ENCODE data around the gene GALNT1. TPM values are rescaled to one million over a fixed set of nuclear protein-coding genes. Genes with fewer than 3 reads are reported as not detected.

Gene GALNT1
- total and polyA plus RNA-seq, 7 donors, result 23.7 to 70.3 (median 52.3) TPM

GRCh38 chr18:35658112-35658511 lies 76.6 kb downstream of the GALNT1 start:
- peaks cover 29% of the 10 kb centered on the region for H3K4me1 ChIP-seq
- H3K36me3 ChIP-seq (ENCODE audit: insufficient read depth in 1 of 2, low read depth in 1 of 2), result no peaks in the 10 kb centered on the region
- no peak for TF ChIP-seq CTCF (IDR thresholded peaks at IDR 0.05)
- WGBS, 3 donors, result 93 to 97% (median 94%) methylated on average over 4 of the region's 4 CpGs
- intact Hi-C loops (cut with DNase I), result no loop called here
- H3K27ac ChIP-seq, result no peak overlapping the region
- no peak for DNase-seq
- no peaks in the 10 kb centered on the region for H3K27me3 ChIP-seq (ENCODE audit: insufficient read depth in 3 of 3, low read length in 2 of 3)
- no peaks in the 10 kb centered on the region for H3K9me3 ChIP-seq
- H3K4me3 ChIP-seq, result no peak overlapping the region
- peak in 1 of 4 donors; percentile 46 for ATAC-seq

- DNase-seq, result no peak
- TF ChIP-seq CTCF (IDR thresholded peaks at IDR 0.05), result no peak
- Histone ChIP-seq H3K4me1 (no peaks in the 10 kb centered on the region), H3K27me3 (ENCODE audit: insufficient read depth in 3 of 3, low read length in 2 of 3) (no peaks in the 10 kb centered on the region), H3K27ac (no peak overlapping the region), H3K4me3 (no peak overlapping the region), H3K9me3 (no peaks in the 10 kb centered on the region), H3K36me3 (ENCODE audit: insufficient read depth in 1 of 2, low read depth in 1 of 2) (peaks cover 0 to 32% of the 10 kb centered on the region in 2 donors)
- intact Hi-C loops (cut with DNase I), result no loop called here
- ATAC-seq, result no peak
- 48 to 55% (median 55%) methylated on average over 5 of the region's 5 CpGs for WGBS, 3 donors
Measured at GRCh38 chr18:35661483-35662146, 80.1 kb downstream of the GALNT1 start.

- WGBS, 3 donors, result 58 to 64% (median 61%) methylated on average over 3 of the region's 3 CpGs
- Histone ChIP-seq H3K9me3 (no peaks in the 10 kb centered on the region), H3K27me3 (ENCODE audit: insufficient read depth in 3 of 3, low read length in 2 of 3) (no peaks in the 10 kb centered on the region), H3K4me1 (no peaks in the 10 kb centered on the region), H3K27ac (no peak overlapping the region), H3K4me3 (no peak overlapping the region), H3K36me3 (ENCODE audit: insufficient read depth in 1 of 2, low read depth in 1 of 2) (peaks cover 0 to 34% of the 10 kb centered on the region in 2 donors)
- DNase-seq (no peak), ATAC-seq (no peak)
- no peak for TF ChIP-seq CTCF (IDR thresholded peaks at IDR 0.05)
- intact Hi-C loops (cut with DNase I), result no loop called here
Measured at GRCh38 chr18:35662293-35663062, 80.9 kb downstream of the GALNT1 start.

- Histone ChIP-seq H3K36me3 (ENCODE audit: insufficient read depth in 1 of 2, low read depth in 1 of 2) (peaks cover 0 to 23% of the 10 kb centered on the region in 2 donors), H3K27ac (no peak overlapping the region), H3K4me1 (no peaks in the 10 kb centered on the region), H3K27me3 (ENCODE audit: insufficient read depth in 3 of 3, low read length in 2 of 3) (no peaks in the 10 kb centered on the region), H3K4me3 (no peak overlapping the region), H3K9me3 (no peaks in the 10 kb centered on the region)
- DNase-seq (no peak), ATAC-seq (no peak)
- WGBS, 3 donors, result 43 to 58% (median 55%) methylated on average over 1 of the region's 1 CpG
- TF ChIP-seq CTCF (IDR thresholded peaks at IDR 0.05), result no peak
- intact Hi-C loops (cut with DNase I), result no loop called here
Measured at GRCh38 chr18:35671966-35672603, 90.5 kb downstream of the GALNT1 start.

Data from psoas muscle (tissue), 8 donors.